Measurements from ENCODE around the gene DACH2. TPM values are rescaled to one million over a fixed set of nuclear protein-coding genes. Genes with fewer than 3 reads are reported as not detected.

Gene DACH2
- total RNA-seq, 1 experiment from 2014 or later = not detected

GRCh38 chrX:86322913-86323312, 174.7 kb downstream of the DACH2 start:
- no peak for DNase-seq (ENCODE audit: low spot score)

- DNase-seq (ENCODE audit: low spot score) = no peak
Measured at GRCh38 chrX:86329174-86329573, 180.9 kb downstream of the DACH2 start.

- DNase-seq (ENCODE audit: low spot score) = no peak
Measured at GRCh38 chrX:86348669-86349068, 200.4 kb downstream of the DACH2 start.

- DNase-seq (ENCODE audit: low spot score) = no peak
Measured at GRCh38 chrX:86349115-86349514, 200.9 kb downstream of the DACH2 start.

GRCh38 chrX:86369847-86370630, 221.8 kb downstream of the DACH2 start:
- DNase-seq (ENCODE audit: low spot score) = no peak

GRCh38 chrX:86370927-86371326, 222.7 kb downstream of the DACH2 start:
- DNase-seq (ENCODE audit: low spot score) = no peak

- DNase-seq (ENCODE audit: low spot score) = no peak
Measured at GRCh38 chrX:86379209-86379608, 231.0 kb downstream of the DACH2 start.

- DNase-seq (ENCODE audit: low spot score) = no peak
Measured at GRCh38 chrX:86383681-86384540, 235.7 kb downstream of the DACH2 start.

- DNase-seq (ENCODE audit: low spot score) = no peak
Measured at GRCh38 chrX:86407371-86407770, 259.1 kb downstream of the DACH2 start.

GRCh38 chrX:86421771-86422170, 273.5 kb downstream of the DACH2 start:
- DNase-seq (ENCODE audit: low spot score) = no peak

GRCh38 chrX:86436116-86436515, 287.9 kb downstream of the DACH2 start:
- no peak for DNase-seq (ENCODE audit: low spot score)

GRCh38 chrX:86455495-86455894, 307.2 kb downstream of the DACH2 start:
- no peak for DNase-seq (ENCODE audit: low spot score)

GRCh38 chrX:86460760-86461159, 312.5 kb downstream of the DACH2 start:
- DNase-seq (ENCODE audit: low spot score) = no peak

GRCh38 chrX:86504297-86504696, 356.0 kb downstream of the DACH2 start:
- no peak for DNase-seq (ENCODE audit: low spot score)

GRCh38 chrX:86507331-86507730, 359.1 kb downstream of the DACH2 start:
- DNase-seq (ENCODE audit: low spot score) = no peak

- DNase-seq (ENCODE audit: low spot score) = no peak
Measured at GRCh38 chrX:86579777-86580176, 431.5 kb downstream of the DACH2 start.

- DNase-seq (ENCODE audit: low spot score) = no peak
Measured at GRCh38 chrX:86604607-86605006, 456.4 kb downstream of the DACH2 start.

- no peak for DNase-seq (ENCODE audit: low spot score)
Measured at GRCh38 chrX:86696951-86697350, 548.7 kb downstream of the DACH2 start.

GRCh38 chrX:86711531-86712180, 563.4 kb downstream of the DACH2 start:
- no peak for DNase-seq (ENCODE audit: low spot score)

GRCh38 chrX:86714441-86714840, 566.2 kb downstream of the DACH2 start:
- no peak for DNase-seq (ENCODE audit: low spot score)

- DNase-seq (ENCODE audit: low spot score) = no peak
Measured at GRCh38 chrX:86724277-86724676, 576.0 kb downstream of the DACH2 start.

GRCh38 chrX:86747091-86747490, 598.8 kb downstream of the DACH2 start:
- DNase-seq (ENCODE audit: low spot score) = no peak
